Tibial nerve (tissue), 4 donors: Measurements from ENCODE around the gene SLC6A4. TPM values are rescaled to one million over a fixed set of nuclear protein-coding genes. Genes with fewer than 3 reads are reported as not detected.

Source experiments
- DNase-seq, 2 donors: peaks; one replicate each; pipeline ENCODE4 v3.0.0-alpha.2; 2019; ENCODE audit warnings: low spot score in 2 of 2
- H3K27ac ChIP-seq, 4 donors: fragments of 200-600 bp; sonication (generic) in 3 of 4; one replicate each; pipeline ENCODE4 v1.5.1; 2017 to 2019; ENCODE audit warnings: mild to moderate bottlenecking in 1 of 4
- H3K27me3 ChIP-seq, 2 donors: fragments of 200-600 bp; sonication (generic) in 1 of 2; one replicate each; pipeline versions ENCODE4 v1.5.1 to v1.6.0; 2017 to 2019
- H3K36me3 ChIP-seq, 3 donors: fragments of 200-600 bp; sonication (generic); one replicate each; pipeline ENCODE4 v1.5.1; 2018 to 2019
- H3K4me1 ChIP-seq, 4 donors: fragments of 200-600 bp; sonication (generic) in 3 of 4; one replicate each; pipeline ENCODE4 v1.5.1; 2017 to 2019
- H3K4me3 ChIP-seq, 4 donors: fragments of 200-600 bp; sonication (generic) in 3 of 4; one replicate each; pipeline ENCODE4 v1.5.1; 2017 to 2019; ENCODE audit warnings: mild to moderate bottlenecking in 1 of 4, moderate library complexity in 1 of 4
- H3K9me3 ChIP-seq, 4 donors: fragments of 200-600 bp; sonication (generic) in 3 of 4; one replicate each; pipeline ENCODE4 v1.5.1; 2017 to 2019
- CTCF ChIP-seq, 5 experiments: fragments of 200-600 bp in 3 of 5; fragments of 450-650 bp in 2 of 5; sonication (generic) in 3 of 5; IDR thresholded peaks; one replicate each; pipeline ENCODE4 v1.5.1; 2016 to 2019; ENCODE audit warnings: antibody characterized with exemption in 5 of 5, mild to moderate bottlenecking in 3 of 5, moderate library complexity in 2 of 5
- EP300 ChIP-seq, 2 donors: sonication (generic); formaldehyde crosslinking; IDR thresholded peaks; one replicate each; pipeline ENCODE4 v1.6.1; 2017; ENCODE audit warnings: antibody characterized with exemption in 2 of 2, mild to moderate bottlenecking in 1 of 2
- POLR2A ChIP-seq, 2 donors: fragments of 450-650 bp; IDR thresholded peaks; one replicate each; pipeline ENCODE4 v1.6.1; 2017; ENCODE audit warnings: antibody characterized with exemption in 2 of 2, mild to moderate bottlenecking in 2 of 2, moderate library complexity in 2 of 2
- WGBS, 2 donors: methylation state at CpG; one replicate each; pipeline ENCODE4 v1.1.5; 2018; 5-methylcytosine and 5-hydroxymethylcytosine counted together
- total RNA-seq, 4 donors: library from RNA; depleted of rRNA; stranded (reverse); fragments of >200 nt; gene quantifications; one replicate each; pipeline ENCODE4 v1.1.0, GENCODE V29; 2016

Gene SLC6A4
- total RNA-seq, 4 donors from 2014 or later: under 0.01 to 4.0 (median 2.5) TPM

- no peaks in the 10 kb centered on the region for H3K9me3 ChIP-seq
- H3K4me3 ChIP-seq: no peak overlapping the region
- WGBS, 2 donors: 95 to 96% methylated on average over 2 of the region's 2 CpGs
- peaks cover 0 to 35% (median 18%) of the 10 kb centered on the region in 3 donors for H3K36me3 ChIP-seq
- H3K27ac ChIP-seq: no peak overlapping the region
- H3K4me1 ChIP-seq: no peaks in the 10 kb centered on the region
- no peak for DNase-seq
- TF ChIP-seq EP300 (IDR thresholded peaks at IDR 0.05): no peak
- H3K27me3 ChIP-seq: no peaks in the 10 kb centered on the region
These were observed 47.9 kb downstream of the SLC6A4 start for GRCh38 chr17:30187573-30187972.

GRCh38 chr17:30186761-30187160 lies 48.7 kb downstream of the SLC6A4 start:
- DNase-seq: no peak
- H3K9me3 ChIP-seq: no peaks in the 10 kb centered on the region
- TF ChIP-seq EP300 (IDR thresholded peaks at IDR 0.05): no peak
- TF ChIP-seq CTCF (IDR thresholded peaks at IDR 0.05): no peak
- TF ChIP-seq POLR2A (IDR thresholded peaks at IDR 0.05): no peak
- H3K4me3 ChIP-seq: no peak overlapping the region
- no peaks in the 10 kb centered on the region for H3K27me3 ChIP-seq
- H3K27ac ChIP-seq: no peak overlapping the region
- peaks cover 0 to 44% (median 19%) of the 10 kb centered on the region in 3 donors for H3K36me3 ChIP-seq
- no peaks in the 10 kb centered on the region for H3K4me1 ChIP-seq
- WGBS, 2 donors: 86 to 92% methylated on average over 1 of the region's 1 CpG

GRCh38 chr17:30176855-30177254 lies 58.6 kb downstream of the SLC6A4 start:
- DNase-seq: no peak
- Histone ChIP-seq H3K9me3 (no peaks in the 10 kb centered on the region), H3K36me3 (peaks cover 0 to 78% (median 10%) of the 10 kb centered on the region in 3 donors), H3K27me3 (no peaks in the 10 kb centered on the region), H3K4me1 (no peaks in the 10 kb centered on the region), H3K27ac (no peak overlapping the region), H3K4me3 (no peak overlapping the region)
- TF ChIP-seq EP300 (IDR thresholded peaks at IDR 0.05): no peak
- no peak for TF ChIP-seq CTCF (IDR thresholded peaks at IDR 0.05)
- TF ChIP-seq POLR2A (IDR thresholded peaks at IDR 0.05): no peak
- WGBS, 2 donors: 91 to 93% methylated on average over 5 of the region's 5 CpGs

GRCh38 chr17:30174556-30174955 lies 60.9 kb downstream of the SLC6A4 start:
- Histone ChIP-seq H3K27ac (no peak overlapping the region), H3K9me3 (no peaks in the 10 kb centered on the region), H3K4me3 (no peak overlapping the region), H3K27me3 (no peaks in the 10 kb centered on the region), H3K4me1 (no peaks in the 10 kb centered on the region), H3K36me3 (peaks cover 0 to 55% (median 0%) of the 10 kb centered on the region in 3 donors)
- no peak for TF ChIP-seq CTCF (IDR thresholded peaks at IDR 0.05)
- no peak for TF ChIP-seq EP300 (IDR thresholded peaks at IDR 0.05)
- no peak for TF ChIP-seq POLR2A (IDR thresholded peaks at IDR 0.05)
- DNase-seq: no peak
- 95% methylated on average over 1 of the region's 1 CpG for WGBS, 2 donors

- TF ChIP-seq CTCF (IDR thresholded peaks at IDR 0.05) (no peak), EP300 (IDR thresholded peaks at IDR 0.05) (no peak), POLR2A (IDR thresholded peaks at IDR 0.05) (no peak)
- no peaks in the 10 kb centered on the region for H3K4me1 ChIP-seq
- H3K9me3 ChIP-seq: no peaks in the 10 kb centered on the region
- H3K36me3 ChIP-seq: peaks cover 0 to 49% (median 0%) of the 10 kb centered on the region in 3 donors
- no peak overlapping the region for H3K27ac ChIP-seq
- DNase-seq: no peak
- 60 to 75% methylated on average over 2 of the region's 2 CpGs for WGBS, 2 donors
- H3K4me3 ChIP-seq: no peak overlapping the region
- no peaks in the 10 kb centered on the region for H3K27me3 ChIP-seq
These were observed 61.8 kb downstream of the SLC6A4 start for GRCh38 chr17:30173649-30174048.

- Histone ChIP-seq H3K4me3 (no peak overlapping the region), H3K36me3 (peaks cover 0 to 45% (median 0%) of the 10 kb centered on the region in 3 donors), H3K27me3 (no peaks in the 10 kb centered on the region), H3K4me1 (no peaks in the 10 kb centered on the region), H3K27ac (no peak overlapping the region), H3K9me3 (no peaks in the 10 kb centered on the region)
- TF ChIP-seq CTCF (IDR thresholded peaks at IDR 0.05) (no peak), POLR2A (IDR thresholded peaks at IDR 0.05) (no peak), EP300 (IDR thresholded peaks at IDR 0.05) (no peak)
- whole genome bisulfite sequencing, 2 donors: 95 to 100% methylated on average over 1 of the region's 1 CpG
- DNase-seq: no peak
These were observed 62.9 kb downstream of the SLC6A4 start for GRCh38 chr17:30172560-30172959.
